ENCODE results near the gene ANTKMT.

ANTKMT gene

GRCh38 chr16:720990-721764, at the start of gene ANTKMT:
ANTKMT (plus strand) TSS chr16:721146; CDS start chr16:721275, 129 bp downstream.
- H3K4me3 ChIP-seq (ENCODE audit: low read depth, low read length) = peak within 1 kb of the TSS; percentile 65
- peak within 1 kb of the TSS; percentile 63 for H3K27ac ChIP-seq
- peak; percentile 28 for DNase-seq
- in situ Hi-C loops (cut with HindIII; ENCODE audit: low pct_ligation_motif_present, low sequenced_read_pairs) = loop anchor here (25.0 kb wide), 1 partner anchor 266 kb away; the partner anchor contains the start of gene SOX8
- TF ChIP-seq CTCF (IDR thresholded peaks at IDR 0.05; ENCODE audit: low read depth, low read length, missing control alignments) = no peak
- H3K27me3 ChIP-seq (replicated peaks) = no peaks in the 10 kb centered on the region
- H3K36me3 ChIP-seq (replicated peaks) = peaks cover 4% of the 10 kb centered on the region

- no peak overlapping the region for H3K27ac ChIP-seq
- DNase-seq = no peak
- TF ChIP-seq CTCF (IDR thresholded peaks at IDR 0.05; ENCODE audit: low read depth, low read length, missing control alignments) = no peak
- no peaks in the 10 kb centered on the region for H3K27me3 ChIP-seq (replicated peaks)
- peaks cover 51% of the 10 kb centered on the region for H3K36me3 ChIP-seq (replicated peaks)
- no peak overlapping the region for H3K4me3 ChIP-seq (ENCODE audit: low read depth, low read length)
- in situ Hi-C loops (cut with HindIII; ENCODE audit: low pct_ligation_motif_present, low sequenced_read_pairs) = no loop called here
Observed at GRCh38 chr16:671353-672131, 49.4 kb upstream of the ANTKMT start.

- TF ChIP-seq CTCF (IDR thresholded peaks at IDR 0.05; ENCODE audit: low read depth, low read length, missing control alignments) = no peak
- no peak for DNase-seq
- Histone ChIP-seq H3K27me3 (replicated peaks) (no peaks in the 10 kb centered on the region), H3K36me3 (replicated peaks) (peaks cover 51% of the 10 kb centered on the region), H3K4me3 (ENCODE audit: low read depth, low read length) (no peak overlapping the region), H3K27ac (no peak overlapping the region)
- in situ Hi-C loops (cut with HindIII; ENCODE audit: low pct_ligation_motif_present, low sequenced_read_pairs) = no loop called here
Observed at GRCh38 chr16:672371-672770, 48.6 kb upstream of the ANTKMT start.

GRCh38 chr16:672851-673250, 48.1 kb upstream of the ANTKMT start:
- H3K4me3 ChIP-seq (ENCODE audit: low read depth, low read length) = no peak overlapping the region
- TF ChIP-seq CTCF (IDR thresholded peaks at IDR 0.05; ENCODE audit: low read depth, low read length, missing control alignments) = no peak
- H3K27me3 ChIP-seq (replicated peaks) = no peaks in the 10 kb centered on the region
- H3K27ac ChIP-seq = no peak overlapping the region
- in situ Hi-C loops (cut with HindIII; ENCODE audit: low pct_ligation_motif_present, low sequenced_read_pairs) = no loop called here
- H3K36me3 ChIP-seq (replicated peaks) = peaks cover 51% of the 10 kb centered on the region
- no peak for DNase-seq

- Histone ChIP-seq H3K4me3 (ENCODE audit: low read depth, low read length) (no peak overlapping the region), H3K36me3 (replicated peaks) (peaks cover 51% of the 10 kb centered on the region), H3K27ac (no peak overlapping the region), H3K27me3 (replicated peaks) (no peaks in the 10 kb centered on the region)
- TF ChIP-seq CTCF (IDR thresholded peaks at IDR 0.05; ENCODE audit: low read depth, low read length, missing control alignments) = no peak
- no peak for DNase-seq
- in situ Hi-C loops (cut with HindIII; ENCODE audit: low pct_ligation_motif_present, low sequenced_read_pairs) = no loop called here
Observed at GRCh38 chr16:673399-673991, 47.5 kb upstream of the ANTKMT start.
